ENCODE results near the gene CCL5.

DNA sequence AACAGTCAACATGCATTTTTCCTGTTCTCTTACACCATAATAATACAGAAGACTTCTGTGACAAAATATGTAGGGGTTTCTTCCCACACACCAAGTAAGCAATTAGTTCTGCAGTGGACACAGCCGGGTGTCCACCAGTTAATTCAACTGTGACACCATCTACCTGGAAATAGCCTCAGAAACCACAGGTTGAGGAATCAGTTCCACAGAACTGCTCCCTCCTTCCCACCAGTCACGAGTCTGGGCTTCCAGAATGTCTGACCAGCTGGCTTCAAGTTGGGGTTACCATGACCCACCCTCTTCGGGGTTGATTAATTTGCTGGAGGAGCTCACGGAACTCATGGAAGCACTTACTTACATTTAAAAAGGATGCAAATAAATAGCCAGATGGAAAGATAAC is 13.6 kb upstream of the CCL5 start:
- TF ChIP-seq, protein P1, sequence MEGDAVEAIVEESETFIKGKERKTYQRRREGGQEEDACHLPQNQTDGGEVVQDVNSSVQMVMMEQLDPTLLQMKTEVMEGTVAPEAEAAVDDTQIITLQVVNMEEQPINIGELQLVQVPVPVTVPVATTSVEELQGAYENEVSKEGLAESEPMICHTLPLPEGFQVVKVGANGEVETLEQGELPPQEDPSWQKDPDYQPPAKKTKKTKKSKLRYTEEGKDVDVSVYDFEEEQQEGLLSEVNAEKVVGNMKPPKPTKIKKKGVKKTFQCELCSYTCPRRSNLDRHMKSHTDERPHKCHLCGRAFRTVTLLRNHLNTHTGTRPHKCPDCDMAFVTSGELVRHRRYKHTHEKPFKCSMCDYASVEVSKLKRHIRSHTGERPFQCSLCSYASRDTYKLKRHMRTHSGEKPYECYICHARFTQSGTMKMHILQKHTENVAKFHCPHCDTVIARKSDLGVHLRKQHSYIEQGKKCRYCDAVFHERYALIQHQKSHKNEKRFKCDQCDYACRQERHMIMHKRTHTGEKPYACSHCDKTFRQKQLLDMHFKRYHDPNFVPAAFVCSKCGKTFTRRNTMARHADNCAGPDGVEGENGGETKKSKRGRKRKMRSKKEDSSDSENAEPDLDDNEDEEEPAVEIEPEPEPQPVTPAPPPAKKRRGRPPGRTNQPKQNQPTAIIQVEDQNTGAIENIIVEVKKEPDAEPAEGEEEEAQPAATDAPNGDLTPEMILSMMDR (IDR thresholded peaks at IDR 0.05), result no peak
- no peak for TF ChIP-seq EP300 (IDR thresholded peaks at IDR 0.05)

All from sigmoid colon (tissue), 4 donors.